PC-9 (cell line): Measurements from ENCODE around the gene AOC1. TPM values are rescaled to one million over a fixed set of nuclear protein-coding genes. Genes with fewer than 3 reads are reported as not detected.

Experiments used
- BruUV-seq: library from RNA; stranded (reverse); fragments of 400-500 nt; replicated peaks from 2 replicates; lab custom pipeline; 2021; lab: Mats Ljungman, UMichigan
- CTCF ChIA-PET: fragments of 300-600 bp; sonication (Branson Sonifier 250); formaldehyde crosslinking; loops from one replicate; lab custom pipeline; 2022; ENCODE audit warnings: antibody characterized with exemption; lab: Charles Lee
- POLR2A ChIA-PET: fragments of 300-600 bp; sonication (Branson Sonifier 250); formaldehyde crosslinking; loops from one replicate; lab custom pipeline; 2022; ENCODE audit warnings: antibody characterized with exemption; ENCODE audit not compliant: unreplicated experiment; lab: Charles Lee
- DNase-seq, 2 experiments: peaks; one replicate each; pipeline versions ENCODE4 v3.0.0 to v3.0.0-alpha.2; 2015 to 2022; ENCODE audit warnings: mixed read lengths in 1 of 2
- H2AFZ ChIP-seq: fragments of 200-600 bp; sonication (generic); 2 replicates; pipeline ENCODE4 v1.8.1; 2017; ENCODE audit warnings: antibody characterized with exemption
- H3F3A ChIP-seq: fragments of 200-600 bp; sonication (generic); 2 replicates; pipeline ENCODE4 v1.8.1; 2017; ENCODE audit warnings: antibody characterized with exemption, mild to moderate bottlenecking, low read depth; ENCODE audit not compliant: insufficient read depth
- H3K27ac ChIP-seq: fragments of 200-600 bp; sonication (generic); 2 replicates; pipeline ENCODE4 v1.6.1; 2016; ENCODE audit warnings: mixed run types
- H3K27me3 ChIP-seq: fragments of 200-600 bp; sonication (generic); 2 replicates; pipeline ENCODE4 v1.6.1; 2016; ENCODE audit warnings: low read depth, mixed run types; ENCODE audit not compliant: insufficient read depth
- H3K36me3 ChIP-seq: fragments of 200-600 bp; sonication (generic); 2 replicates; pipeline ENCODE4 v1.6.1; 2016; ENCODE audit warnings: low read depth, mixed run types
- H3K4me1 ChIP-seq: fragments of 200-600 bp; sonication (generic); replicated peaks from 2 replicates; pipeline ENCODE4 v1.6.1; 2016; ENCODE audit warnings: mixed run types; ENCODE audit not compliant: insufficient read depth
- H3K4me2 ChIP-seq: fragments of 200-600 bp; sonication (generic); 2 replicates; pipeline ENCODE4 v1.6.1; 2017; ENCODE audit warnings: mixed run types
- H3K4me3 ChIP-seq: fragments of 200-600 bp; sonication (generic); 2 replicates; pipeline ENCODE4 v1.6.1; 2016; ENCODE audit warnings: mixed run types
- H3K79me2 ChIP-seq: fragments of 200-600 bp; sonication (generic); 2 replicates; pipeline ENCODE4 v1.6.1; 2017; ENCODE audit warnings: low read depth, mixed run types
- H3K9me2 ChIP-seq: fragments of 200-600 bp; sonication (generic); 2 replicates; pipeline ENCODE4 v1.8.1; 2017; ENCODE audit warnings: mild to moderate bottlenecking; ENCODE audit not compliant: insufficient read depth
- H3K9me3 ChIP-seq: fragments of 200-600 bp; sonication (generic); 2 replicates; pipeline ENCODE4 v1.8.1; 2016; ENCODE audit warnings: low read depth; ENCODE audit not compliant: insufficient read depth
- H4K20me1 ChIP-seq: fragments of 200-600 bp; sonication (generic); 2 replicates; pipeline ENCODE4 v1.8.1; 2017; ENCODE audit not compliant: insufficient read depth
- CTCF ChIP-seq: fragments of 200-600 bp; sonication (generic); conservative IDR thresholded peaks from 2 replicates; pipeline ENCODE4 v1.6.1; 2017; ENCODE audit warnings: mixed run types, antibody characterized with exemption, mild to moderate bottlenecking, moderate library complexity
- EZH2 ChIP-seq: fragments of 200-600 bp; sonication (generic); IDR thresholded peaks from 2 replicates; pipeline ENCODE4 v1.8.0; 2017; ENCODE audit warnings: antibody characterized with exemption, low read depth
- intact Hi-C: fragments of 100-400 bp; cut with micrococcal nuclease; formaldehyde crosslinking; loops from one replicate; pipeline ENCODE4 v1.10.0; 2022; ENCODE audit not compliant: unreplicated experiment
- total RNA-seq: library from RNA; stranded (reverse); gene quantifications from 2 replicates; pipeline ENCODE4 v1.2.3, GENCODE V29; 2021

Gene AOC1
- total RNA-seq, 1 experiment from 2014 or later, result 11.4 TPM

- H3K79me2 ChIP-seq, result no peaks in the 10 kb centered on the region
- no peaks in the 10 kb centered on the region for H3F3A ChIP-seq
- no peak overlapping the region for H3K4me3 ChIP-seq
- H3K4me1 ChIP-seq, result no peaks in the 10 kb centered on the region
- no peak for DNase-seq
- POLR2A ChIA-PET, result no interaction called here
- CTCF ChIA-PET, result no interaction called here
- no peak overlapping the region for H3K4me2 ChIP-seq
- H3K9me3 ChIP-seq, result no peaks in the 10 kb centered on the region
- peaks cover 45% of the 10 kb centered on the region for H3K27me3 ChIP-seq
- BruUV-seq, result no TSS peak
- H4K20me1 ChIP-seq, result no peaks in the 10 kb centered on the region
- TF ChIP-seq EZH2 (no peak), CTCF (no peak)
- no peak overlapping the region for H3K27ac ChIP-seq
- H3K9me2 ChIP-seq, result no peaks in the 10 kb centered on the region
- intact Hi-C loops, result no loop called here
- no peaks in the 10 kb centered on the region for H3K36me3 ChIP-seq
- no peak overlapping the region for H2AFZ ChIP-seq
Observed at GRCh38 chr7:150814328-150815001, 37.9 kb upstream of the AOC1 start.

- ChIA-PET POLR2A (no interaction called here), CTCF (no interaction called here)
- no peak overlapping the region for H3K27ac ChIP-seq
- no peaks in the 10 kb centered on the region for H3K36me3 ChIP-seq
- no peak overlapping the region for H3K4me2 ChIP-seq
- no peaks in the 10 kb centered on the region for H3F3A ChIP-seq
- H3K79me2 ChIP-seq, result no peaks in the 10 kb centered on the region
- BruUV-seq, result no TSS peak
- intact Hi-C loops, result no loop called here
- no peaks in the 10 kb centered on the region for H3K9me3 ChIP-seq
- no peaks in the 10 kb centered on the region for H3K4me1 ChIP-seq
- H3K9me2 ChIP-seq, result no peaks in the 10 kb centered on the region
- H4K20me1 ChIP-seq, result no peaks in the 10 kb centered on the region
- DNase-seq, result no peak
- no peak overlapping the region for H3K4me3 ChIP-seq
- peaks cover 58% of the 10 kb centered on the region for H3K27me3 ChIP-seq
- H2AFZ ChIP-seq, result no peak overlapping the region
- no peak for TF ChIP-seq EZH2
- no peak for TF ChIP-seq CTCF
Observed at GRCh38 chr7:150818971-150819370, 33.3 kb upstream of the AOC1 start.

GRCh38 chr7:150820148-150820547 is 32.2 kb upstream of the AOC1 start:
- no peak overlapping the region for H3K4me3 ChIP-seq
- ChIA-PET CTCF (no interaction called here), POLR2A (no interaction called here)
- H3K79me2 ChIP-seq, result no peaks in the 10 kb centered on the region
- intact Hi-C loops, result no loop called here
- no peaks in the 10 kb centered on the region for H4K20me1 ChIP-seq
- no peak overlapping the region for H3K27ac ChIP-seq
- H3K4me2 ChIP-seq, result no peak overlapping the region
- H3K36me3 ChIP-seq, result no peaks in the 10 kb centered on the region
- peaks cover 63% of the 10 kb centered on the region for H3K27me3 ChIP-seq
- H2AFZ ChIP-seq, result no peak overlapping the region
- no peaks in the 10 kb centered on the region for H3K4me1 ChIP-seq
- TF ChIP-seq CTCF, result no peak
- DNase-seq, result no peak
- H3K9me3 ChIP-seq, result no peaks in the 10 kb centered on the region
- H3F3A ChIP-seq, result no peaks in the 10 kb centered on the region
- H3K9me2 ChIP-seq, result no peaks in the 10 kb centered on the region
- no TSS peak for BruUV-seq
